Retina (tissue), 1 donor: ENCODE data around the gene PLVAP.
A peak's percentile ranks its signal among the peaks of the same experiment; 100 is the strongest.

ENCODE experiments used
- DNase-seq: peaks from one replicate; pipeline ENCODE4 v3.0.0-alpha.2; 2016

PLVAP gene

DNA sequence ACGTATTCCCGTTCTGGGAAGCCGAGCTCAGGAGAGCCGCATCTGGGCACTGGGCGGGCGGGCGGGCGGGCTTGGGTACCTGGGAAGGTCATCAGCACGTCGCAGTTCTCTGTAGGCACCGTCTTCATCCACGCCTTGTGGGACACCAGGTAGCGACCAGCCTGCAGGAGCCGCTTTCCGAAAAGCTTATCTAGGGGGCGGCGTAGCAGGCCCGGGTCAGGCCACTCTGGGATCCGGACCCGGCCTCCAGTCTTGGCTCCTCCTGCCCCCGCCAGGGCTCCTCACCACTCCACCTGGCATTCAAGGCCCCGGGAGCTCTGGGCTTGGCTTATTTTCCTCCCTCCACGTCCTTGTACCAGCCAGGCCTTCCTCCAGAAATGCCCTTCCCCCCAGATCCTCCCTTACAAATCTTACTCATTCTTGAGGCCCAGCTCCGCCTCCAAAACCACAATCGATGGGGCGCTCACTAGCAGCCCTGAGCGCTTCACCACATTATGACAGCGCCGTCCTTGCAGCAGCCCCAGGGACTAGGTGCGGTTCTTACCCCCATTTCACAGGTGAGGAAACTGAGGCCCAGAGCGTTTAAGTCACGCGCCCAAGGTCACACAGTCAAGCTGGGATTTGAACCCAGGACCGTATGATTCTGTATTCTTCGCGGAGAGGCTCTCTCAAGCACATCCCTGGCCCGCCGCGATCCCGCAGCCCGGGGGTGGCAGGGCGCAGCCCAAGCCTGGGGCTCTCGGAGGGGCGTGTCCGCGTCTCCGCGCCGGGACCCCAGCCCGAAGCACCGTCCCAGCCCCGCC lies 43.3 kb downstream of the PLVAP start:
- no peak for DNase-seq

DNA sequence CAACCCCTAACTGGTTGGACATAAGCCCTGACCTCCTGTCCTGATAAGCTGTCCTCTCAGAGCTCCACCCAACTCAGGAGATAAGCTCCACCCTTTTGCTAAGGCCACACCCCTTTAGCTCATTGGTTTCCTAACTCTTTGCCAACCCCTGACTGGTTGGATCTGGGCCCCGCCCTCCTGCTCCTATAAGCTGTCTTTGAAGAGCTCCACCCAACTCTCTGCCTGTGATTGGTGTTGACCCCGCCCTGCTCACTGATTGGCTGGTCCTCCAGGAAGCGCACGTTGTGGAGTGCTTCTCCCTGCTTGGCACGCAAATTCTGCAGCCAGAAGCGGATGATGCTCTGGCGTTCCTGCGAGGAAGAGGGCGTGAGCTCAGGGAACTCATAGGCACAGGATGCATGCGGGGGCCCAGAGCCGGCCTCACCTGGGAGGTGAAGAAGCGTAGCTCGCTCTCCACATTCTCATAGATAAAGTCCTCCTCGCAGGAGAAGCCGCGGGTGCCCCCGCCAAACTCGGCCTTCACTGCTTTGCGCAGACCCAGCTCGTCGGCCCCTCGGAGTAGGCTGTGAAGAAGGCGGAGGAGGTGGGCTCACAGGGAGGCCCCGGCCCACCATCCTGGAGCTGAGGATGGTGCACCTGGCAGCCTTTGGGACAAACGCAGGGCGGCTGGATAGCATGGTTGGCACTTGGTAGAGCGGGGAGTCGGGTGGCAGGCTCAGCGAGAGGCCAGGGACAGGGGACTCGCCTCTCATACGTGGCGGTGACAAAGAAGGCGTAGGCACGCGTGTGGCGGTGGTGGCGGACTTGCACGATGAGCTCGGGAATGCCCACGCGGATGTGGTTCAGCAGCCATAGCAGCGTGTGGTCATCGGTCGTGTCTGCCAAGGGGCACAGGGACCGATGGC lies 44.2 kb downstream of the PLVAP start:
- DNase-seq, result peak; percentile 37

DNA sequence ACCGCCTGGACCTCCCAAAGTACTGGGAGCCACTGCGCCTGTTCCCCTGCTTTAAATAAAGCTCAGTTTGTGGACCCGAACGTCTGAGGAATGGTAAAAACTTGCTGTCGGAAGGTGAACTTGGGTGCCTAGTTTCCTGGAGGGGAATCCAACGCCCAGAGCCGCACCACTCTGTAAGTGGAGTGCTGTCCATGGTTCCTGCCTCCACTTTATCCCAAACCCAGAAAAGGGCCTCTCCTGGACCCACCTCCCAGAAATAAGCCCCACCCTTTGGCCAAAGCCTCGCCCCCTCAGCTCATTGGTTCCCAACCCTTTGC lies 44.8 kb downstream of the PLVAP start:
- DNase-seq, result no peak

DNA sequence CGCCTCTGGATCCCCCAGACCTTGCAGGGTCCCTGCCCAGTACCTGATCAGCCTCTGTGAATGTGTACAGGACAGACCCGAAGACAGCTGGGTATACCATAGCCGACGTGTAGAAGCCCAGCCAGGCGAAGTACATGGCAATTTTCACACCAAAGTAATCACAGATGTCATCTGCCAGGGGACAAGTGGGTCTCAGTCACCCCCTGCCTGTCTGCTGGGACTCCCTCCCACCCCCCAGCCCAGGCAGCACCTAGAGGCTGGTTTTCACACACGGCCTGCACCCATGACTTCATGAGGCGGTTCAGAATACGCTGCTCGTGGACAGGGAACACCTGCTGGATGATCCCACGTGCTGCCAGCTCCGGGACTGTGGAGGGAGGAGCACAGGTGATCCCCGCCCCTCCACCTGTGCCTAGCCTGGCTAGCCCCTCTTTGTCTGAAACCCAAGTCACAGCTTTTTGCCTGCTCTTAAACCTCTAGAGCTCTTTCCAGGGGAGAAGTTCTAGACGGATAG lies 46.0 kb downstream of the PLVAP start:
- no peak for DNase-seq

DNA sequence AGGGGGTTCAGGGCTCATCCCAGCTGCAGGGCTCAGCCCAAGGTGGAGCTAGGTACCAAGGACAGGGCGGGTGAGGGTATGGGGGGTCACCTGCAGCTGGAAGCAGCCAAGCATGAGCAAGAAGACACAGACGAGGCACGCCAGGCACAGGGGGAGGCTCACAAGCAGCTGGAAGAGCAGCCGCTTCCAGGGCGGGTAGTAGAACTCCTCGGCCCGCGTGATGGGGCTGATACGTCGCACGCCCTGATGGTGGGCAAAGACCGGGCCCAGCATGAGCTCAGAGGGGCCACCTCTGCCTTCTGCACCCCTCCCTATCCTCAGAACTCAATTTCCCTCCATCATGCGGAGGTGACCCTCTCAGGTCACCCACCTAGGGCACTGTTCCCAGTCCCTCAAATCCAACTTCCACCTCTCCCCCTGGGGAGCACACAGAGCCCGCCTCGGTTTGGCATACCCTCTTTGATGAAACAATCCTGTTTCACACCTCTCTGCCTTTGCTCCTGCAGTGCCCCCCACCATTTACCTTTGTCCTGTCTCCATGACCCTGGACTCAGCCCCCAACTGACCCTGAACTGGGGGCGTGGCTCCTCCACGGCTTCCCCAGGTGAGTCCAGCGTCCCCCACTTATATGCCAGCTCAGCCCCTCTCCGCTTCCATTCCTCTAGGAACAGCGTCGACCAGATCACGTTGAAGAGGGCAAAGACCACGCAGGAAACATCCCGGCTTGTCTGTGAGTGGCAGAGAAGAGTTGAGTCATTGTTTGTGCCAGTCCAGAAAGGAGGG lies 46.7 kb downstream of the PLVAP start:
- DNase-seq, result no peak

DNA sequence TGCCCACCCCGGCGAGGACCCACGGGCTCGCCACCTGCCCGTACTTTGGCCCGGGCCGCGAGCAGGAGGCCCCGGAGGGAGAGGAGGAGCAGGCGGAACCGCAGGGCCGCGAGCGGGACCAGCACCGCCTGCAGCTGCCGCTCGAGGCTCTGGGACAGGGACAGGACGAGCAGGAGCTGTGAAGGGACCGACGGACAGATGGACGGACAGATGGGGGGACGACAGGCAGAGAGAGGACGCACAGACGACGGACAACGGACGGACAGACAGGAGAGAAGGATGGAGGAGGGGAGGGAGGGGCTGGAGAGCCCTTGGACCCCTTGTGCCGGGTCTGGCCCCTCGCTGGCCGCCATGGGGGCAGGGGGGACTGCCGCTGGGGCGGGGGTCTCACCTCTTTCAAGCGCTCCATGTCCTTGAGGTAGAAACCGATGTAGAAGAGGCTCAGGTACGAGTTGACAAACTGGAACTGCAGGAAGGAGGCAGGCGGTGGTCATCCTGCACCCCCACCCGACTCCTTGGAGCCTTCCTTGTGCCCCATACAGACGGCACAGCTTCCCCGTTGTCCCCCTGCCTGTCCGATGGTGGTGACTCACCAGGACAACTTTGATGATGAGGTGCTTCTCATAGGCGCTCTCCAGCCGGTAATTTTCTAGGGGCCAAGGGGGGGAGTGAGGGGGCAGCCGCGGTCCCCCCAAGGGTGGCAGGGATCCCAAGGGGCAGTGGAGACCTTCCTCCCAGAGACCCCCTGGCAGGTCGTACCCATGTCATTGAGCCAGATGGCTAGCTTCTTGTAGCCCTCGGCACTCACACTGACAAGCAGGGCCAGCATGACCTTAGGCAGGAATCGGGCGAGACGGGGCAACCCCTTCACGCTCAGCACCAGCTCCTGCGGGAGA lies 47.5 kb downstream of the PLVAP start:
- no peak for DNase-seq

DNA sequence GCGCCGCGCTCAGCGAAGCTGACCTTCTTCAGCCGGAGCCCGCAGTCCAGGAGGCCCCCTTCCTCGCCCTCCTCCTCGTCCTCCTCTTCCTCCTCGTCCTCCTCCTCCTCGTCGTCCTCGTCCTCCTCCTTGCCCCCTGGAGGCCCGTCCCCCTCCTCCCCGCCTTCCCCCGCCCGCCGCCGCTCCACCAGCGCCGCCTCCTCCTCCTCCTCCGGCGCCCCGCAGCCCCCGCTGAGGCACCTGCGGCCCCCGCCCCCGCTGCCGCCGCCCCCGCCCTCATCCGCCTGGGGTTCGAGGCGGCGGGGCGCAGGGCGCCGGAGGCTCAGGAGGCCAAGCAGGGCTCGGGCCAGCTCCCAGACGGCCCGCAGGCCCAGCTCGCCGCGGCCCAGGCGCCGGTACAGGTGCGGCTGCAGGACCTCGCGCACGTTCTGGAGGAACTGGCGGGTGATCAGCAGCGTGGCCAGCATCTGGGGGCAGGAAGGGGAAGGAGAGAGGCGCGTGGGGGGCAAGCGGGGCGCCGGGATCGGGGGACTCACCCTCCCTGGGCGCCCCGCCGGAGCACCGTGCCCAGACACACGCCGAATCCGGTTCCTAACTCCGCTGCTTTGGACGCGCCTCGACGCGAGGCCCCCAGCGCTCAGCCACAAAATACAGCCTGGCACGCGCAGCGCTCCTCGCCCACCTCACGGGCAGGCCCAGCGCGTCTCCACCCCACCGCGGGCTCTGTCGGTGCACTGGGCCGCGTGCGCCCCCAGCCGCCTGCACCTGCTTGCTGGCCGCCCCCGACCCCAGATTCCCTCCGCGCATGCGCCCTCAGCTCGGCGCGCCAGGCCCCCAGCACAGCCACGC lies 48.4 kb downstream of the PLVAP start:
- DNase-seq, result peak; percentile 52

DNA sequence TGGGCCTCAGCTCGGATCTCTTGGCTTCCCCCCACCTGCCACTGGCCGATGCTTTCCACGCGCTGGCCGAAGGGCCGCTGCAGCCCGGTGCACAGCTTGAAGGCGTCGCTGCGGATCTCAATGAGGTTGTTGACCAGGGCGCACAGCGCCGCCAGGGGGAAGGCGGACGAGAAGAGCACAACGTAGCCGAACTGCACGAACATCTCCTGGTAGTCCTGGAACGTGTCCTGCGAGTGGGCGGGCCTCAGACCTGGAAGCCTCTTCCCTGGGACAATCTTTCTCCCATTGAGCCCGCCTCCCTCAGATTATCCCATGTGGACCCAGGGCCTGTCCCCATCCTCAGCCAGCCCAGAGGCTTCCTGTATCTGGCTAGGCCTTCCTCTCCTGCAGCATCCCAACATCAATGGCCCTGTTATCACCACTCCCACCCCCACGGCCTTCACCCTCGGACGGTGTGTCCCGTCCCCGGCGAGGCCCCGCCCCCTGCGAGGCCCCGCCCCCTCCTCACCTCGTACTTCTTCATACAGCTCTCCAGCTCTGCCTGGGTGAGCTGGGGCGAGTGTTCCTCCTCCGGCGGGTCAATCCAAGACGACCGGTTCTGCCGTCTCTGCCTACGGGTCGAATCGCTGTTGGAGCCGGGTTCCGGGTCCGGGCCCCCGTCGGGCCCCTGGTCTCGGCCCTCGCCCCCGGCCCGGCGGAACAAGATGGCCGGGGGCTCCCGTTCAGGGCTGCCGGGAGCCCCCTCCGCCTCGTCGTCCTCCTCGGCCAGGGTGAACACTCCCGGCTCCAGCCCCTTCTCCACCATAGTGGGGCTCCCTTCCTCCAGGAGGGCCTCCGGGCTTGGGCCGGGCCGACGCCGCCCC lies 49.3 kb downstream of the PLVAP start:
- peak; percentile 68 for DNase-seq

DNA sequence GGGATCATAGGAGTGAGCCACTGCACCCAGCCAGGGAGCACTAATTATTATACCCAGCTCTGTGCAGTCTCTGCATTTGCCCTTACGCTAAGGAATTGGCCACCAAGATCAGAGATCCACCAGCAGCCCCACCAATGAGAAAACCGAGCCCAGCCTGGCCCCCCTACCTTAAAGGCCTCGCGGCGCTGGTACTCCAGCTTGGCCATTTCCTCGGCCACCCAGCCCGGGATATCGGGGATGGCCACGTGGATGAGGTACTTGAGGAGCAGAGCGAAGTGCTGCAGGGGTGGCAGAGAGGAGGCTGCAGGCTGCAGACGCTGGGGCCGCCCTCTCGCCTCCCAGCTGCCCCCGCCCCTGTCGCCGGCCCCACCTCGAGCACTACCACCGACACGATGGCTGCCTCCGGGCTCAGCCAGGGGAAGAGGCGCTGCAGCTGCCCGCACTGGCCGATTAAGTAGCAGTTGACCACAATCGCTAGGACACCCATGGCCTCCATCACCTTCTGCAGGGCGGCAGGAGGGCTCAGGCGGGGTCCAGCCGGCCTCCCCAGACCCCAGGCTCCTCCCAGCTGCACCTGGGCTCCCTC lies 50.0 kb downstream of the PLVAP start:
- DNase-seq, result no peak

DNA sequence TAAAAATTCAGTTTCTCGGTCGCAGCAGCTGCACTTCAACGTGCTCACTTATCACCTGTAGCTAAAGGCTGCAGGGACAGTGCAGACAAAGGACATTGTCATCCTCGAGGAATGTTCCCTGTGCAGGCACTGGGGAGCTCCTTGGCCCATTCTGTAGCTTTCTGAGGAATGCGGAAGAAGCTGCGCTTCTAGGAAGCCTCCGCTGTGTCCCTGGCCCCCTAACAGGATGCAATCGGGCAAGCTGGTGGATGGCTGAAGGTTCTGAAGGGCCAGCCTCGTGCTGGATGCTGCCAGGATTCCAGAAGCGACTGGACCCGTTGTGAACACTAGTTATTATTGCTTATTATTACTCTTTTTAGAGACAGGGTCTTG lies 50.6 kb downstream of the PLVAP start:
- DNase-seq, result no peak

DNA sequence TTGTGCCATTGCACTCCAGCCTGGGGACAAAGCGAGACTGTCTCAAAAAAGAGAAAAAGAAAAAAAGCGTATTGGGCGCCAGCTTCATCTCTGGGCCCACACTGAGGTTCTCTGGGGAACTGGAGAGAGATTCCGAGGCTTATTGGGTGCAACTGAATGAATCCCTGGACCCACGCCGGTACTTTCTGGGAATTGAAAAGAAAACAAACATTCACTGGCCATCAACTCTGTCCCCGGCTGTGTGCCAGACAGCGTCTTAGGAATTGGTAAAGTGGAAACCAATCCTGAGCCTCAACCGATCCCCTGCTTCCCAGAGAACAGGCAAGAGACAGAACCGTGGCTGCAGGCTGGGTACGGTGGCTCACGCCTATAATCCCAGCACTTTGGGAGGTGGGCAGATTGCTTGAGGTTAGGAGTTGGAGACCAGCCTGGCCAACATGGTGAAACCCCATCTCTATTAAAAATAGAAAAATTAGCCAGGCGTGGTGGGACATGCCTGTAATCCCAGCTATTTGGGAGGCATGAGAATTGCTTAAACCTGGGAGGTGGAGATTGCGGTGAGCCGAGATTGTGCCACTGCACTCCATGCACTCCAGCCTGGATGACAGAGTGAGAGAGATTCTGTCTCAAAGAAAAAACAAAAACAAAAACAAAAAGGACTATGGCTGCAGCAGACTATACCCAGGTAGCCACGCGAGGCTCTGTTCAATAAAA lies 51.1 kb downstream of the PLVAP start:
- no peak for DNase-seq

DNA sequence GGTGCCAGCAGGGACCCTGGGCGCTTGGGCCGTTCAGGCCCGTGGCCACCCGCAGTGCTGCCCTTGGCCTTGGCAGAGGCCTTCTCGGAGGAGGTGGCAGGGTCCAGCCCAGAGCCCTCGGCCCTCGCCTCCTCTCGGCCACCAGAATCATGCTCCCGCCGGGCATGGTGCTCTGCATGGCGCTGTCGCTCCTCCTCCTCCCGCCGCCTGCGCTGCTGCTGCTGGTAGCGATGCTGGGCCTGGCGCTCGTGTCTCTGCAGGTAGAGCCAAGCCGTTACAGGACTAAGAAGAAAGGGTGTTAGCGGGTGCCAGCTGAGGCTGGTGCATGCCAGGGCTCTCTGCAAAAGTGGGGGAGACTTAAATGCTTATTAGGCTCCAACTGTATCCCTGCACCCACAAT lies 52.0 kb downstream of the PLVAP start:
- DNase-seq, result no peak

DNA sequence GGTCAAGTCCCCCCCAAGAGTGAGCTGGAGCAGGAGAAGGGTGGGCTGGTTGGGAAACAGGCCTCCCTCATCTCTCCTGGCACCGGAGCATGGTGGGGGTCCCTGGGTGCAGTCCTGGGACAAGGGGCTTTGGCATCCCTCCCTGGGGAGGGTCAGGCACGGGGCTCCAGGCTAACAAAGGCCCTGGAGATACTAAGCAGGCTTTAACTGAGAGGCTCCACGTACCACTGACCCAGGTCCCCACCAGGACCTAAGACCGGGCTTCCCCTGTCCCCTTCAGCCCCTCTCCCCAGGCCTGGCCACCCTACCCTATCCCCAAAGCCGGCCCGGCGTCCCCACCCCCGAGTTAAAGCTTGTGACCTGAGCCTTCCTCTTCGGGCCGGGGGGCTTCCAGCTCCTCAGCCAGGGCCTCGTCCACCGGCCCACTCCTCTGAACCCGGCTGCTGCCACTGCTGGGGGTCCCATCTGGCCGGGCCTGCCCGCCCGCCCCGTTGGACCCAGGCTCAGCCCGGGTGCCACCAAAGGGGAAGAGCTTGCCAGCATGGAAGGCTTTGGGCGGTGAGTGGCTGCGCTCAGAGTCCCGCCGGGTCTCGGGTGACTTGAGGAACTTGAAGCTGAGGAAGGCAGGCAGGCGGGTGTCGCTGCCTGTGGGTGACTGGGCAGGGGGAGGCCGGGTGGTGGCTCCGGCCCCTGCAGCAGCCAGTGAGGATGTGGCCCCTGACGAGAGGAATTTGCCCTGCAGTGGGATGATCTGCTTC lies 52.6 kb downstream of the PLVAP start:
- DNase-seq, result no peak

DNA sequence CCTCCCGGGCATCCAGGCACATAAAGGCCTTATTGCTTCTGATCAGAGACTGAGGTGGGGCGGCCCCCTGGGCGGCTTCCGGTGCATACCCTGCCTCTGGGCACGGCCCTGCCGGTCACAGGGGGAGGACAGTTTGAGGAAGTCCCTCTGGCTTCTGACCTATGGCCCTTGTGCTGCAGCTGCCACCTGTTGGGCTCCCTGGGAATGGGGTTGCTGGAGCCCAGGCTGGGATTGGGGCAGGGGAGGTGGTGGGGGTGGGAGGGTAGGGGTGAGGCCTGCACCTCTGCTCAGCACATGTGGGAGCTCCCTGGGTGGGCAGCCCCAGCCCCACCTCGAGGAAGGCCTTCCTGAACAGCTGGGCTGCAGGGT lies 53.2 kb downstream of the PLVAP start:
- DNase-seq, result no peak

DNA sequence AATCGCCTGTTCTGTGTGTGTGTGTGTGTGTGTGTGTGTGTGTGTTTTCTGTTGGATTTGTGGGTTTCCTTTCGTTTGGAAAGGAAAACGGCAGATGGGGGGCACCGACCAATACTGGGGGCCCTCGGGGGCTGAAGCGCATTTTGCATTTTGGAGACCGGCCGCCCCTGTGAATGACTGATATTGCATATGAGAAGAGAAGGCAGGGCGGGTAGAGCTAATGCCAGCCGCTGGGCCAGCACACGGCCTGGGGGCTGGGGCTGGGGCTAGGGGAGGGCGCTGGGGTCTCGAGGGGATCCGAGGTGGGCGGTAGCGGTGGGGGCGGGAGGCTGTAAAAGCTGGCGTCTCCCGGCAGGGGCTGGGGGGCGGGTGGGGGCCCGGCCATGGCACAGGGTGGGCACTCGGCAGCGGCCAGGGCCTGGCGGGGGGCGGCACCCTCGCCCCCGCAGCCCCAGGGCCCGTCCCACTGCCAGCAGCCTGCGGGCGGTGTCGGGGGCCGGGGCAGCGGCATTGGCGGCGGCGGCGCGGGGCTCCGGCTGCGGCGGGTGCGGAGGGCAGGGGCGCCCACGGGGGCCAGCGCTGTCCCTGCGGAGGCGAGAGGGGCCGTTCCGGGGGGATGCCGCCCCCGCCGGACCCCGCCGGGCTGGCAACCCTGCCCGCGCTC lies 53.7 kb downstream of the PLVAP start:
- no peak for DNase-seq

DNA sequence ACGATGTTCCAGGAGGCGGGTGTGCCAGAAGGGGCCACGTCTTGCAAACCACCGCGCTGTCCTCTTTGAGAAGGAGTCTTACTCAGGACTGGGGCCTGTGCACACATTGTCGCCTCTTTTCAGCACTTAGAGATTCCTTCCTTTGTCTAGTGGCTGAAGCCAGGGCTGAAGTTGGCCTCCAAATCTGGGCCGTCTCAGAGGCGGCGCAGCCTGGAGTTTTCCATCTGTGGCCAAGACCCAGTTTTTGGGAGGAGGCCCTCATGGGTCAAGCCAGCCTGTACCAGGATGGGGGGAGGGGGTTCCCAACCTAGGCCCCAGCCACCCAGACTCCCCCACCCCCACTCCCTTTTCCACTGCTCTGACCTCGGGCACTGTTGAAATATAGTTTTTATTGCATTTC lies 54.3 kb downstream of the PLVAP start:
- no peak for DNase-seq

DNA sequence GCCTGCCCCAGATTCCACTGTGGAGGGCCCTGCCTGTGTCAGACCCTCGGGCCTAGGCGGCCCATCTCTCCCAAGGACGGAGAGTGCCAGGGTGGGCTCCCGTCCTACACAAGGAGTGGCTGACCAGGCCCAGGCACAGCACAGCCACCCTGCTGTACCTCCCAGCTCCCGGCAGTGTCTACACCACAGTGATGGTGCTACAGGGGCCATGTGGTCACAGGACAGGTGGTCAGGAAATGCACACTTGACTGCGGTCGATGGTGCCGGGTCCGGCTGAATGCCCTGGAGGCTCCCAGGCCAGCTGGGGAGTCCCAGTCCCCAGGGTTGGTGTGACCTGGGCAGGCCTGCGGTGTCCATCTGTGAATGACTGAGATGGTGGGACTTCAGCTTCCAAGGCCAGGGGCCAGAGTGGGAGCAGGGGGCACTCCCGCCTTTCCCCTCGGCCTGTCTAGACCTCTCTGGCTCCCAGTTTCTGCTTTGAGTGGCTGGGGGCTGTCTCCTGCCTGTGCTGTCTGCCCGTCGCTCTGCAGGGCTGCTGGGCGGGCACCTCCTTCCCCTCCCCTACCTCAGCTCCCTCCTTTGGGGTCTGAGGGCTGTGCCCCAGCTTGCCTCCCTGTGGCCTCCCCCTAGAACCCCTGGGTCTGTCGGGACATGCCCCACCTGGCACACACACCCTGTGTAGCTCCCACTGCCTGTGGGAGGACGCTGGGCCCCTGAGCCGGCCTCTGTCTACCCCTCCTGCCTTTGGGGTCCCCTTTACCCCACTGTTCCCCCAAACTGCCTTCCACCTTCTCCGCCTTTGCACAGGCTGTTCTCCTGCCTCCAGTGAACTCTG lies 55.3 kb downstream of the PLVAP start:
- no peak for DNase-seq
